ENCODE measurements around the gene KAT7. TPM values are rescaled to one million over a fixed set of nuclear protein-coding genes. Genes with fewer than 3 reads are reported as not detected.

Gene KAT7
- total and polyA plus RNA-seq, 2 experiments from 2014 or later: 31.0 to 187 TPM

GRCh38 chr17:49829026-49829425, 40.5 kb downstream of the KAT7 start (continued):
- TF ChIP-seq CTCF (conservative IDR thresholded peaks at IDR 0.05; ENCODE audit: low read depth in 2 of 2) (no peak), JUNB (IDR thresholded peaks at IDR 0.05; ENCODE audit: unreplicated experiment) (no peak)

GRCh38 chr17:49830605-49831004, 42.1 kb downstream of the KAT7 start:
- Mint-ChIP-seq H3K4me3 (no peak overlapping the region), H3K27ac (peak overlapping the region; percentile 76), H3K36me3 (ENCODE audit: low read depth) (peaks cover 87% of the 10 kb centered on the region), H3K4me1 (peaks cover 11% of the 10 kb centered on the region), H3K27me3 (ENCODE audit: insufficient read depth, low read depth, poor library complexity) (no peaks in the 10 kb centered on the region), H3K9me3 (no peaks in the 10 kb centered on the region)
- Histone ChIP-seq H4K20me1 (replicated peaks; ENCODE audit: insufficient read depth) (peaks cover 21% of the 10 kb centered on the region), H2AFZ (no peak overlapping the region), H3F3A (replicated peaks; ENCODE audit: low read depth) (0 out of 2 replicates have a peak, but pooled peaks cover 4% of the 10 kb centered on the region), H3K27me3 (ENCODE audit: insufficient read depth) (no peaks in the 10 kb centered on the region), H3K4me1 (ENCODE audit: insufficient read depth) (0 out of 2 replicates have a peak, but pooled peaks cover under 1% of the 10 kb centered on the region), H3K9me2 (ENCODE audit: insufficient read depth) (no peaks in the 10 kb centered on the region), H3K36me3 (ENCODE audit: insufficient read depth) (peaks cover 40% of the 10 kb centered on the region), H3K79me2 (replicated peaks; ENCODE audit: insufficient read depth) (0 out of 2 replicates have a peak, but pooled peaks cover 2% of the 10 kb centered on the region), H3K27ac (ENCODE audit: low read depth) (peak overlapping the region; percentile 47; the same call in 1 of the 2 replicates), H3K4me2 (no peak overlapping the region), H3K4me3 (no peak overlapping the region)
- no peak for ATAC-seq
- no peak for DNase-seq (ENCODE audit: low spot score)
- TF ChIP-seq STAT1 (IDR thresholded peaks at IDR 0.05; ENCODE audit: unreplicated experiment): no peak
- TF ChIP-seq REST (IDR thresholded peaks at IDR 0.05; ENCODE audit: unreplicated experiment): no peak
- TF ChIP-seq ZNF114 (CRISPR knock-in tag; IDR thresholded peaks at IDR 0.05): no peak
- TF ChIP-seq NANOG (IDR thresholded peaks at IDR 0.05; ENCODE audit: borderline replicate concordance): no peak
- no peak for TF ChIP-seq CREB1 (CRISPR knock-in tag; IDR thresholded peaks at IDR 0.05; ENCODE audit: low read depth)
- no peak for TF ChIP-seq EZH2phosphoT487 (IDR thresholded peaks at IDR 0.05; ENCODE audit: unreplicated experiment)
- TF ChIP-seq EZH2 (IDR thresholded peaks at IDR 0.05; ENCODE audit: low read depth, unreplicated experiment): no peak
- TF ChIP-seq ZNF462 (CRISPR knock-in tag; IDR thresholded peaks at IDR 0.05): no peak
- TF ChIP-seq CTCF (conservative IDR thresholded peaks at IDR 0.05; ENCODE audit: low read depth in 2 of 2): no peak
- TF ChIP-seq JUNB (IDR thresholded peaks at IDR 0.05; ENCODE audit: unreplicated experiment): no peak
- no peak for TF ChIP-seq POLR2AphosphoS5 (IDR thresholded peaks at IDR 0.05; ENCODE audit: low read depth)
